GM06990 (cell line): ENCODE measurements around the gene CDKN1C.
A peak's percentile ranks its signal among the peaks of the same experiment; 100 is the strongest.
"Not testable (repeated sequence)": the region's sequence is repeated elsewhere in the genome, so short reads cannot be mapped to it uniquely, and the experiment has no call there.

ENCODE experiments used
- DNase-seq: peaks from one replicate; pipeline ENCODE4 v3.0.0-alpha.2; 2011; ENCODE audit not compliant: insufficient read length; ENCODE audit errors: extremely low read depth
- H3K27me3 ChIP-seq: replicated peaks from 2 replicates; pipeline ENCODE4 v1.6.0; 2011; ENCODE audit warnings: low read length; ENCODE audit not compliant: control insufficient read depth, insufficient read depth
- H3K36me3 ChIP-seq: 2 replicates; pipeline ENCODE4 v1.5.1; 2011; ENCODE audit warnings: low read length; ENCODE audit not compliant: control insufficient read depth, insufficient read depth
- H3K4me3 ChIP-seq: replicated peaks from 2 replicates; pipeline ENCODE4 v1.5.1; 2011; ENCODE audit warnings: low read depth, mild to moderate bottlenecking, control low read depth, low read length
- TF ChIP-seq, protein P1 (sequence below): IDR thresholded peaks from 2 replicates; pipeline ENCODE4 v1.5.1; 2011; ENCODE audit warnings: low read length, control low read depth, mild to moderate bottlenecking, inconsistent platforms; ENCODE audit not compliant: insufficient read depth, poor library complexity, severe bottlenecking

The CDKN1C gene

GRCh38 chr11:2909133-2909902 is 23.7 kb upstream of the CDKN1C start:
- no peak for DNase-seq
- TF ChIP-seq, protein P1, sequence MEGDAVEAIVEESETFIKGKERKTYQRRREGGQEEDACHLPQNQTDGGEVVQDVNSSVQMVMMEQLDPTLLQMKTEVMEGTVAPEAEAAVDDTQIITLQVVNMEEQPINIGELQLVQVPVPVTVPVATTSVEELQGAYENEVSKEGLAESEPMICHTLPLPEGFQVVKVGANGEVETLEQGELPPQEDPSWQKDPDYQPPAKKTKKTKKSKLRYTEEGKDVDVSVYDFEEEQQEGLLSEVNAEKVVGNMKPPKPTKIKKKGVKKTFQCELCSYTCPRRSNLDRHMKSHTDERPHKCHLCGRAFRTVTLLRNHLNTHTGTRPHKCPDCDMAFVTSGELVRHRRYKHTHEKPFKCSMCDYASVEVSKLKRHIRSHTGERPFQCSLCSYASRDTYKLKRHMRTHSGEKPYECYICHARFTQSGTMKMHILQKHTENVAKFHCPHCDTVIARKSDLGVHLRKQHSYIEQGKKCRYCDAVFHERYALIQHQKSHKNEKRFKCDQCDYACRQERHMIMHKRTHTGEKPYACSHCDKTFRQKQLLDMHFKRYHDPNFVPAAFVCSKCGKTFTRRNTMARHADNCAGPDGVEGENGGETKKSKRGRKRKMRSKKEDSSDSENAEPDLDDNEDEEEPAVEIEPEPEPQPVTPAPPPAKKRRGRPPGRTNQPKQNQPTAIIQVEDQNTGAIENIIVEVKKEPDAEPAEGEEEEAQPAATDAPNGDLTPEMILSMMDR, result no peak
- Histone ChIP-seq H3K4me3 (no peak overlapping the region), H3K36me3 (no peaks in the 10 kb centered on the region), H3K27me3 (no peaks in the 10 kb centered on the region)

GRCh38 chr11:2908130-2908529 is 22.6 kb upstream of the CDKN1C start:
- no peaks in the 10 kb centered on the region for H3K36me3 ChIP-seq
- H3K4me3 ChIP-seq, result no peak overlapping the region
- TF ChIP-seq, protein P1, result no peak
- no peaks in the 10 kb centered on the region for H3K27me3 ChIP-seq
- DNase-seq, result no peak

DNA sequence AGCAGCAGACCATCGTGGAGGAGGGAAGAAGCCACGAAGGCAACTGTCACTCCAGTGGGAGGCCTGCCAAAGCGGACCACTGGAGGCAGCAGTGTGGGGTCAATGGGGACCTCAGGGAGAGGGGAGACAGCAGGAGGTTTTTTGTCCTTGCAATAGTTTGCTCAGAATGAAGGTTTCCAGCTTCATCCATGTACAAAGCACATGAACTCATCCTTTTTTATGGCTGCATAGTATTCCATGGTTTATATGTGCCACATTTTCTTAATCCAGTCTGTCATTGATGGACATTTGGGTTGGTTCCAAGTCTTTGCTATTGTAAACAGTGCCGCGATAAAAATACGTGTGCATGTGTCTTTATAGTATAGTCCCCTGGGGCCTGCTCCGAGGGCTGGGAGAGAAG is 19.7 kb upstream of the CDKN1C start:
- H3K36me3 ChIP-seq, DNase-seq, H3K27me3 ChIP-seq, H3K4me3 ChIP-seq: not testable (repeated sequence)

DNA sequence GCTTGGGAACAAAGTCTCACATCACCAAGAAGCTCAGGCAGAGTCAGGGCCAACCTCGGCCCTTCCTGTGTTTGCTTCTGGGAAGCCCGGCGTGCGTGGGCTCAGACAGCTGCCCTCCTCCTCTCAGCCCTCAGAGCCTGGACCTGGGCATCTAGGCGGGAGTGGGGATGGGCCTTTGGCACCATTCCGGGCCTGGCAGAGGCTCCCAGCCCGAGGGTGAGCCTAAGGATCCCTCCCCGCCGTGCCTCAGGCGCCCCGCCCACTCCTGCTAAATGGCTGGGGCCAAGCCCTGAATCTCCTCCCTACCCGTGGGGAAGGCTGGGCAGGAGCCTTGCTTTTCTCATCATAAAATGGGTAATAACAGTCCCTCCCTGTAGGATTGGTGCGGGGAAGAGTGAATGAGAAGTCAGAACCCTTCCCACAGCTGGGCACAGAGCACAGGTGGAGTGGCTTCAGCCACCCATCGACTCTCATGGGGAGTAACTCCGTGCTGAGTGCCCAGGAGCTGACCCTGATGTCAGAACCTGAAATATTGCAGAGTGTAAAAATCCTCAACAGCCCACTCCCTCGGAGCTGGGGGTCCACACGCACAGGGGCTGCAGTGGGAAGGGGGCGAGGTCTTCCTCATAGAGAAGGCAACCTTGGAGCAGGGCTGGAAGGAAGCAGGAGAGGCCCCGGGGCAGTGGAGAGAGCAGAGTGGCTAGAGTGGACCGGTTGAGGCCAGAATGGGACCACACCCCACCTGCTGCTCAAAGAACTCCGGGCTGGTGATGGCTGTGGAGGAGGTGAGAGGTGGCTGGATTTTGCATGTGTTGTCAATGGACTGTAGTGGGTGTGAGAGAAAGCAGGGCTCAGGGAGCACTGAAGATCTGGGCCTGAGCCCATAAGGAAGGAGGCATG is 18.8 kb upstream of the CDKN1C start:
- no peak for DNase-seq
- H3K4me3 ChIP-seq, result no peak overlapping the region
- no peaks in the 10 kb centered on the region for H3K36me3 ChIP-seq
- TF ChIP-seq, protein P1, result no peak
- H3K27me3 ChIP-seq, result no peaks in the 10 kb centered on the region

- TF ChIP-seq, protein P1, result no peak
- no peaks in the 10 kb centered on the region for H3K27me3 ChIP-seq
- no peak overlapping the region for H3K4me3 ChIP-seq
- no peak for DNase-seq
- H3K36me3 ChIP-seq, result no peaks in the 10 kb centered on the region
These were observed 18.1 kb upstream of the CDKN1C start for GRCh38 chr11:2903672-2904011.

- no peaks in the 10 kb centered on the region for H3K36me3 ChIP-seq
- no peaks in the 10 kb centered on the region for H3K27me3 ChIP-seq
- TF ChIP-seq, protein P1, result no peak
- H3K4me3 ChIP-seq, result peak overlapping the region; percentile 79
- DNase-seq, result no peak
These were observed 17.5 kb upstream of the CDKN1C start for GRCh38 chr11:2902784-2903671.
